Measurements from ENCODE around the gene ROCK2. TPM values are rescaled to one million over a fixed set of nuclear protein-coding genes. Genes with fewer than 3 reads are reported as not detected.

The ROCK2 gene
- total RNA-seq, 1 donor from 2014 or later = 36.1 TPM

DNA sequence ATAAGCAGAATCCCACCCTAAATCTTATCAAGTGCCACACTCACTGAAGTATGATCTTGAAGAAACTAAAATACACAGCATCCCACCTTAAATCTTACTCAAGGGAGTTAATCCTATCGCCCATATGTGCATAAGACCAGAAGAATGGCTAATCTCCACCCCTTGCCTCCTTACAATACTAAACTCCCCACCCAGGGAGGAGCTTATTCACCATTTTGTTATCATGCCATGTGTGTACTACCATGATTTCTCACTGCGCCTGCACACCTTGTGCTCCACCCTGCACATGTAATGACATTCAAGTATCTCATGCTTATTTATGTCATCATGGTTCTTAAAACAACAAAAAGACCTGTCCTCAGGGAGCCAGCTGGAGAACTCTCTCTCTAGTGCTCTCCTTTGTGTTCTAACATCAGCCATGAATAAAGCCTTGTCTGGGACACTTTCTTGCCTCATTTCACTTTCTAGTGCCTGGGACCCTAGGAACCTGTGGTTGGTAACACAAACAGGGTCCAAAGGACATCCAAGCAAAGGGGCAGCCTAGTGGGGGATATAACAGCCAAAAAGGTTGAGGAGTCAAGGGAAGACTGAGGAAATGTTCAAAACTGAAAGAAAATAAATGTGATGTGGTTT lies 101.8 kb downstream of the ROCK2 start:
- H3K9ac ChIP-seq = no peak overlapping the region

DNA sequence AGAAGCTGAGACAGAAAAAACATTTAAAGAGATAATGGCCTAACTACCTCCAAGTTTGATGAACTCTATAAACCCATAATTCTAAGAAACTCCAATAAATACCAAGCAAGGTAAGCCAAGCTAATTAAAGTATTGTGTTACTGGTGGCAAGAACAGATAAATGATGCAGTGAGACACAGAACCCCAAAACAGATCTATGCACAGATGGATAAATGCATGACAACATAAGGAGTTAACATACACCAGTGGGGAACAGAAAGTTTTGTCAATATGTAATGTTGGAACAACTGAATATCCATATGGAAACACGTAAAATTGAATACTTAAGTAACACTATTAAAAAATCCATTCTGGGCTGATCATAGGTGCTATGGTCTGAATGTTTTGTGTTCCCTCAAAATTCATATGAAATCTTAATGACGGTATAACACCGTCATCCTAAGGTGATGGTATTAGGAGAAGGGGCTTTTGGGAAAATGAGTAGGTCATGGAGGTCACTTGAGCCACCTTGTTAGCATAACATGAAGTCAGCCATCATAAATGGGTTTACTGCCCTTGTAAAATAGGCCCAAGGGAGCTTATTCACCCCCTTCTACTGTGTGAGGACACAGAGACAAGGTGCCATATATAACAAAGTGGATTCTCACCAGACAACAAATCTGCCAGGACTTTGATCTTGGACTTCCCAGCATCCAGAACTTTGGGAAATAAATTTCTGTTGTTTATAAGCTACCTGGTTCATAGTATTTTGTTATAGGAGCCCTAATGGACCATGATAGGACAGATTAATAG lies 102.8 kb downstream of the ROCK2 start:
- Histone ChIP-seq H4K20me1 (ENCODE audit: low read depth) (peaks cover 8% of the 10 kb centered on the region), H3K9ac (no peak overlapping the region), H2AFZ (replicated peaks) (no peak overlapping the region), H3K4me1 (no peaks in the 10 kb centered on the region), H3K4me3 (no peak overlapping the region), H3F3A (ENCODE audit: low read depth) (peaks cover 5% of the 10 kb centered on the region), H3K27ac (no peak overlapping the region), H3K4me2 (no peak overlapping the region), H3K36me3 (no peaks in the 10 kb centered on the region), H3K79me2 (ENCODE audit: low read depth) (peaks cover 10% of the 10 kb centered on the region), H3K9me3 (ENCODE audit: low read depth) (no peaks in the 10 kb centered on the region), H3K27me3 (no peaks in the 10 kb centered on the region)
- no peaks in the 10 kb centered on the region for H3K9me3 Mint-ChIP-seq
- no peak for DNase-seq (ENCODE audit: low spot score)
- no peak overlapping the region for H3K4me3 Mint-ChIP-seq
- H3K27ac Mint-ChIP-seq = no peak overlapping the region
- H3K4me1 Mint-ChIP-seq = peaks cover 4% of the 10 kb centered on the region
- H3K27me3 Mint-ChIP-seq (ENCODE audit: insufficient read depth, low read depth) = no peaks in the 10 kb centered on the region
- H3K36me3 Mint-ChIP-seq = peaks cover 24% of the 10 kb centered on the region
- TF ChIP-seq EZH2 (IDR thresholded peaks at IDR 0.05) (no peak), EZH2phosphoT487 (IDR thresholded peaks at IDR 0.05) (no peak)
- TF ChIP-seq, protein P1, sequence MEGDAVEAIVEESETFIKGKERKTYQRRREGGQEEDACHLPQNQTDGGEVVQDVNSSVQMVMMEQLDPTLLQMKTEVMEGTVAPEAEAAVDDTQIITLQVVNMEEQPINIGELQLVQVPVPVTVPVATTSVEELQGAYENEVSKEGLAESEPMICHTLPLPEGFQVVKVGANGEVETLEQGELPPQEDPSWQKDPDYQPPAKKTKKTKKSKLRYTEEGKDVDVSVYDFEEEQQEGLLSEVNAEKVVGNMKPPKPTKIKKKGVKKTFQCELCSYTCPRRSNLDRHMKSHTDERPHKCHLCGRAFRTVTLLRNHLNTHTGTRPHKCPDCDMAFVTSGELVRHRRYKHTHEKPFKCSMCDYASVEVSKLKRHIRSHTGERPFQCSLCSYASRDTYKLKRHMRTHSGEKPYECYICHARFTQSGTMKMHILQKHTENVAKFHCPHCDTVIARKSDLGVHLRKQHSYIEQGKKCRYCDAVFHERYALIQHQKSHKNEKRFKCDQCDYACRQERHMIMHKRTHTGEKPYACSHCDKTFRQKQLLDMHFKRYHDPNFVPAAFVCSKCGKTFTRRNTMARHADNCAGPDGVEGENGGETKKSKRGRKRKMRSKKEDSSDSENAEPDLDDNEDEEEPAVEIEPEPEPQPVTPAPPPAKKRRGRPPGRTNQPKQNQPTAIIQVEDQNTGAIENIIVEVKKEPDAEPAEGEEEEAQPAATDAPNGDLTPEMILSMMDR (IDR thresholded peaks at IDR 0.05) = no peak

More for the DNA sequence above, 101.8 kb downstream of the ROCK2 start:
- H3K27ac ChIP-seq = no peak overlapping the region
- DNase-seq (ENCODE audit: low spot score) = no peak
- H3K4me3 ChIP-seq = no peak overlapping the region
- H3K4me3 Mint-ChIP-seq = no peak overlapping the region
- TF ChIP-seq EZH2 (IDR thresholded peaks at IDR 0.05) = no peak
- TF ChIP-seq EZH2phosphoT487 (IDR thresholded peaks at IDR 0.05) = no peak
- TF ChIP-seq, protein P1 (IDR thresholded peaks at IDR 0.05) = no peak
- no peaks in the 10 kb centered on the region for H3K27me3 ChIP-seq
- H3K4me1 Mint-ChIP-seq = peaks cover 3% of the 10 kb centered on the region
- H3K36me3 ChIP-seq = no peaks in the 10 kb centered on the region
- H3K27me3 Mint-ChIP-seq (ENCODE audit: insufficient read depth, low read depth) = no peaks in the 10 kb centered on the region
- no peaks in the 10 kb centered on the region for H3K9me3 ChIP-seq (ENCODE audit: low read depth)
- no peak overlapping the region for H3K4me2 ChIP-seq
- no peak overlapping the region for H3K27ac Mint-ChIP-seq
- peaks cover 8% of the 10 kb centered on the region for H4K20me1 ChIP-seq (ENCODE audit: low read depth)
- H3F3A ChIP-seq (ENCODE audit: low read depth) = peaks cover 5% of the 10 kb centered on the region
- no peak overlapping the region for H2AFZ ChIP-seq (replicated peaks)
- H3K4me1 ChIP-seq = no peaks in the 10 kb centered on the region
- H3K79me2 ChIP-seq (ENCODE audit: low read depth) = peaks cover 10% of the 10 kb centered on the region
- H3K9me3 Mint-ChIP-seq = no peaks in the 10 kb centered on the region
- H3K36me3 Mint-ChIP-seq = peaks cover 29% of the 10 kb centered on the region

DNA sequence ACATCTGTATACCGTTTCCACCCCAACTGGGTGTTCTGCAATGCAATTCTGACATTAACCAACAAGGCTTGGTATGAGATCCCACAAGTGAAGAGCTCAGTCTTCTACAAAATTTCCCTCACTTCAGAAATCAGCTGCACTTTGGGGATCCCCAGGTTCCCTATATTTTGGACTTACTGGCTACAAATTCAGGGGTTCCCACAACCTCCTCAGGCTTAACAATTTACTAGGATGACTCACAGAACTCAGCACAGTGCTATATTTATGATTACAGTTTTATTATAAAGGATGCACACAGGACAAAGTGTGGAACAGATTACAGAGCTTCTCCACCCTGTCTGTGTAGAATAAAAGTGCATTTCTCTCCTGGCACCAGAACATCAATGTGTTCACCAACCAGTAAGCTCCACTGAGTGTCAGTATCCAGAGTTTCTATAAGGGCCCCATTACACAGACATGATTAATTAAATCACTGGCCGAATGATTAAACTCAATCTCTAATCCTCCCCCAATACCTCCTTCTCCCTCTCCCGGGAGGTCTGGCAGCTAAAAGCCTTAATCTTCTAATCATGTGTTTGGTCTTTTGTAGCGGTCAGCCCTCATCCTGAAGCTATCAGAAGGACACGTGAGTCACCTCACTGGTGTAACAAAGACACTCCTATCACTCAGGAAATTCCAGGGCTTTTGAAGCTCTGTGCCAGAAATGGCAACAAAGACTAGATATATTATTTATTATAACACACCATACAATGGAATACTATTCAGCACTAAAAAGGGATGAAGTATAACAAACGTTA lies 104.6 kb downstream of the ROCK2 start:
- Mint-ChIP-seq H3K27me3 (ENCODE audit: insufficient read depth, low read depth) (no peaks in the 10 kb centered on the region), H3K27ac (no peak overlapping the region), H3K4me3 (no peak overlapping the region), H3K9me3 (no peaks in the 10 kb centered on the region), H3K4me1 (peaks cover 6% of the 10 kb centered on the region), H3K36me3 (peaks cover 23% of the 10 kb centered on the region)
- Histone ChIP-seq H3K4me3 (no peak overlapping the region), H3F3A (ENCODE audit: low read depth) (no peaks in the 10 kb centered on the region), H4K20me1 (ENCODE audit: low read depth) (peaks cover 8% of the 10 kb centered on the region), H3K27me3 (no peaks in the 10 kb centered on the region), H2AFZ (replicated peaks) (no peak overlapping the region), H3K9ac (no peak overlapping the region), H3K4me2 (no peak overlapping the region), H3K79me2 (ENCODE audit: low read depth) (peaks cover 10% of the 10 kb centered on the region), H3K9me3 (ENCODE audit: low read depth) (no peaks in the 10 kb centered on the region), H3K36me3 (no peaks in the 10 kb centered on the region), H3K27ac (no peak overlapping the region), H3K4me1 (no peaks in the 10 kb centered on the region)
- peak; percentile 76 for TF ChIP-seq EZH2phosphoT487 (IDR thresholded peaks at IDR 0.05)
- TF ChIP-seq EZH2 (IDR thresholded peaks at IDR 0.05) = no peak
- DNase-seq (ENCODE audit: low spot score) = peak; percentile 53

Data from neural progenitor cell (in vitro differentiated cells).